RWPE1 (cell line): ENCODE data around the gene CARHSP1.
"Not testable (repeated sequence)": the region's sequence is repeated elsewhere in the genome, so short reads cannot be mapped to it uniquely, and the experiment has no call there.

ENCODE experiments used
- CTCF ChIA-PET: fragments of 350-600 bp; sonication (Branson Sonifier 250); formaldehyde crosslinking; extraction: SDS; loops from one replicate; lab custom pipeline; 2021; lab: Yijun Ruan, JAX
- POLR2A ChIA-PET: fragments of 400-600 bp; formaldehyde crosslinking; extraction: SDS; loops from one replicate; lab custom pipeline; 2020; ENCODE audit warnings: antibody characterized with exemption; ENCODE audit not compliant: low non-redundant PET; lab: Yijun Ruan, JAX
- DNase-seq: peaks from one replicate; pipeline ENCODE4 v3.0.0; 2012; ENCODE audit warnings: low spot score
- H3K27ac ChIP-seq: fragments of 450-650 bp; 2 replicates; pipeline ENCODE4 v1.5.1; 2017
- CTCF ChIP-seq: fragments of 450-650 bp; conservative IDR thresholded peaks from 2 replicates; pipeline ENCODE4 v1.5.1; 2017; ENCODE audit warnings: low read depth, mild to moderate bottlenecking

Gene CARHSP1

GRCh38 chr16:8808613-8809353 lies 60.0 kb downstream of the CARHSP1 start:
- CTCF ChIA-PET, result no interaction called here
- no peak overlapping the region for H3K27ac ChIP-seq
- no peak for DNase-seq
- TF ChIP-seq CTCF, result no peak
- POLR2A ChIA-PET, result no interaction called here

- no peak for DNase-seq
- CTCF ChIA-PET, result no interaction called here
- POLR2A ChIA-PET, result no interaction called here
- no peak for TF ChIP-seq CTCF
- no peak overlapping the region for H3K27ac ChIP-seq
Measured at GRCh38 chr16:8808009-8808408, 60.8 kb downstream of the CARHSP1 start.

- CTCF ChIA-PET, result no interaction called here
- DNase-seq, result no peak
- no peak for TF ChIP-seq CTCF
- H3K27ac ChIP-seq, result no peak overlapping the region
- POLR2A ChIA-PET, result no interaction called here
Measured at GRCh38 chr16:8807189-8807588, 61.6 kb downstream of the CARHSP1 start.

GRCh38 chr16:8806272-8806983 lies 62.4 kb downstream of the CARHSP1 start:
- POLR2A ChIA-PET, result no interaction called here
- no peak for DNase-seq
- H3K27ac ChIP-seq, result no peak overlapping the region
- TF ChIP-seq CTCF, result no peak
- CTCF ChIA-PET, result no interaction called here

- H3K27ac ChIP-seq, result no peak overlapping the region
Measured at GRCh38 chr16:8804313-8804712, 64.5 kb downstream of the CARHSP1 start.

GRCh38 chr16:8803733-8804132 lies 65.1 kb downstream of the CARHSP1 start:
- H3K27ac ChIP-seq, CTCF ChIA-PET: not testable (repeated sequence)

More at GRCh38 chr16:8804313-8804712, 64.5 kb downstream of the CARHSP1 start:
- ChIA-PET POLR2A (no interaction called here), CTCF (no interaction called here)
- no peak for TF ChIP-seq CTCF
- DNase-seq, result no peak

More at GRCh38 chr16:8803733-8804132, 65.1 kb downstream of the CARHSP1 start:
- POLR2A ChIA-PET, DNase-seq: not testable (repeated sequence)
